ENCODE measurements around the gene PTCHD1. TPM values are rescaled to one million over a fixed set of nuclear protein-coding genes. Genes with fewer than 3 reads are reported as not detected.

Gene PTCHD1
- total and polyA plus RNA-seq, 2 of the 4 experiments (the other 2 are of a cell fraction), result not detected

DNA sequence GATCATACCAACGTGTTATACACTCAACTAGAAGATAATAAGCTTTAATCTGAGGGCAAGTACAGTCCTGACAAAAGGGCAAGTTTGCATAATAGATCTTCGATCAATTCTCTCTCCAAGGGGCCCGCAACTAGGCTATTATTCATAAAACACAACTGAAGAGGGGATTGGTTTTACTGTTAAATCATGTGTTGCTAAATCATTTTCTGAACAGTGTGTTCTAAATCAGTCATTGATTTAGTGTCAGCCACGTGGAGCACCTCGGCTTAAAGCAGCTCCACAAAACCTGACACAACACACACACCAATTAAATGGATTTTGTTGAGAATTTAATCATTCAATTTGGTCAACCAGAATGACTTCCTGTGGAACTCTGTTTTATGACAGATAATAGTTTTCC, 61.6 kb downstream of the PTCHD1 start:
- H3K4ac ChIP-seq (ENCODE audit: low read depth, low read length), result no peak overlapping the region
- H3K27ac ChIP-seq (ENCODE audit: insufficient read depth, low read length), result no peak overlapping the region
- H3K4me1 ChIP-seq (ENCODE audit: control insufficient read depth, insufficient read depth, low read length), result no peaks in the 10 kb centered on the region
- no peak overlapping the region for H4K91ac ChIP-seq (ENCODE audit: insufficient read depth, low read depth, low read length)
- H4K20me1 ChIP-seq (ENCODE audit: insufficient read depth, low read length), result no peaks in the 10 kb centered on the region
- H3K4me2 ChIP-seq (ENCODE audit: low read depth, low read length), result no peak overlapping the region
- no peaks in the 10 kb centered on the region for H3K9me1 ChIP-seq (ENCODE audit: insufficient read depth, low read length)
- H2AK9ac ChIP-seq (replicated peaks; ENCODE audit: low read depth, low read length, poor library complexity), result no peak overlapping the region
- H3K79me1 ChIP-seq (ENCODE audit: low read depth in 1 of 2, low read length in 2 of 2), result no peaks in the 10 kb centered on the region
- no peaks in the 10 kb centered on the region for H3K36me3 ChIP-seq (ENCODE audit: control insufficient read depth, insufficient read depth, low read length)
- H2AFZ ChIP-seq (replicated peaks; ENCODE audit: low read length, poor library complexity), result no peak overlapping the region
- no TSS peak for BruUV-seq (replicated peaks)
- dilution Hi-C loops (cut with HindIII; ENCODE audit: low sequenced_read_pairs, unreplicated experiment), result no loop called here
- H3K18ac ChIP-seq (ENCODE audit: low read depth, low read length), result no peak overlapping the region
- H2BK120ac ChIP-seq (ENCODE audit: low read depth, low read length), result no peak overlapping the region
- H4K5ac ChIP-seq (ENCODE audit: low read depth, low read length), result no peak overlapping the region
- intact Hi-C loops (cut with micrococcal nuclease), result no loop called here
- ATAC-seq (ENCODE audit: low read depth), result no peak
- in situ Hi-C loops (cut with MboI; ENCODE audit: low sequenced_read_pairs), result no loop called here
- DNase-seq, result no peak
- WGBS, 2 experiments (ENCODE audit: extremely low coverage in 2 of 2, insufficient read length in 1 of 2), result no CpG with 5 or more reads among the region's 5 CpGs
- ChIA-PET POLR2A (ENCODE audit: unreplicated experiment) (no interaction called here), CTCF (no interaction called here)
- no peak overlapping the region for H3K4me3 ChIP-seq (ENCODE audit: insufficient read depth, low read depth, low read length)
- no peak overlapping the region for H3K56ac ChIP-seq (ENCODE audit: extremely low read depth, insufficient read depth, low read length)
- H2BK5ac ChIP-seq (ENCODE audit: low read depth, low read length, poor library complexity, severe bottlenecking), result no peak overlapping the region
- no peak overlapping the region for H2AK5ac ChIP-seq (ENCODE audit: low read depth, low read length)
- H3K9me3 ChIP-seq (ENCODE audit: control insufficient read depth, insufficient read depth, low read length), result no peaks in the 10 kb centered on the region
- no peak overlapping the region for H3K14ac ChIP-seq (replicated peaks; ENCODE audit: low read depth, low read length)
- no peak overlapping the region for H3K9ac ChIP-seq (ENCODE audit: low read depth, low read length)
- H4K8ac ChIP-seq (ENCODE audit: low read depth in 2 of 2, low read length in 2 of 2), result no peak overlapping the region
- no peak overlapping the region for H3K23ac ChIP-seq (ENCODE audit: low read depth, low read length)
- no peaks in the 10 kb centered on the region for H3K27me3 ChIP-seq (ENCODE audit: control insufficient read depth, insufficient read depth, low read length)
- H2BK20ac ChIP-seq (ENCODE audit: low read depth, low read length), result no peak overlapping the region
- no peak overlapping the region for H2BK15ac ChIP-seq (ENCODE audit: low read depth, low read length)
- no peak for TF ChIP-seq RCOR1 (IDR thresholded peaks at IDR 0.05; ENCODE audit: insufficient replicate concordance, low read length)
- TF ChIP-seq RFX5 (IDR thresholded peaks at IDR 0.05; ENCODE audit: low read depth, low read length), result no peak
- TF ChIP-seq, protein P1, sequence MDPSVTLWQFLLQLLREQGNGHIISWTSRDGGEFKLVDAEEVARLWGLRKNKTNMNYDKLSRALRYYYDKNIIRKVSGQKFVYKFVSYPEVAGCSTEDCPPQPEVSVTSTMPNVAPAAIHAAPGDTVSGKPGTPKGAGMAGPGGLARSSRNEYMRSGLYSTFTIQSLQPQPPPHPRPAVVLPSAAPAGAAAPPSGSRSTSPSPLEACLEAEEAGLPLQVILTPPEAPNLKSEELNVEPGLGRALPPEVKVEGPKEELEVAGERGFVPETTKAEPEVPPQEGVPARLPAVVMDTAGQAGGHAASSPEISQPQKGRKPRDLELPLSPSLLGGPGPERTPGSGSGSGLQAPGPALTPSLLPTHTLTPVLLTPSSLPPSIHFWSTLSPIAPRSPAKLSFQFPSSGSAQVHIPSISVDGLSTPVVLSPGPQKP (IDR thresholded peaks at IDR 0.05; ENCODE audit: borderline replicate concordance, low read depth, low read length), result no peak
- no peak for TF ChIP-seq MXI1 (IDR thresholded peaks at IDR 0.05; ENCODE audit: borderline replicate concordance, low read depth, low read length)
- no peak for TF ChIP-seq MAZ (IDR thresholded peaks at IDR 0.05; ENCODE audit: borderline replicate concordance, low read depth, low read length)
- no peak for TF ChIP-seq MAFK (IDR thresholded peaks at IDR 0.05; ENCODE audit: low read depth, low read length)
- TF ChIP-seq NFE2L2 (IDR thresholded peaks at IDR 0.05; ENCODE audit: low read depth, low read length), result no peak
- TF ChIP-seq BHLHE40 (IDR thresholded peaks at IDR 0.05; ENCODE audit: low read depth, low read length), result no peak
- TF ChIP-seq, protein P2, sequence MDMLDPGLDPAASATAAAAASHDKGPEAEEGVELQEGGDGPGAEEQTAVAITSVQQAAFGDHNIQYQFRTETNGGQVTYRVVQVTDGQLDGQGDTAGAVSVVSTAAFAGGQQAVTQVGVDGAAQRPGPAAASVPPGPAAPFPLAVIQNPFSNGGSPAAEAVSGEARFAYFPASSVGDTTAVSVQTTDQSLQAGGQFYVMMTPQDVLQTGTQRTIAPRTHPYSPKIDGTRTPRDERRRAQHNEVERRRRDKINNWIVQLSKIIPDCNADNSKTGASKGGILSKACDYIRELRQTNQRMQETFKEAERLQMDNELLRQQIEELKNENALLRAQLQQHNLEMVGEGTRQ (IDR thresholded peaks at IDR 0.05; ENCODE audit: low read depth, low read length), result no peak
- no peak for TF ChIP-seq POLR2A (IDR thresholded peaks at IDR 0.05; ENCODE audit: low read depth, low read length)
- TF ChIP-seq CEBPB (IDR thresholded peaks at IDR 0.05; ENCODE audit: low read depth, low read length), result no peak
- no peak for TF ChIP-seq CHD1 (IDR thresholded peaks at IDR 0.05; ENCODE audit: low read depth, low read length)
- no peak for TF ChIP-seq RAD21 (IDR thresholded peaks at IDR 0.05; ENCODE audit: low read length)
- no peak for TF ChIP-seq FOS (IDR thresholded peaks at IDR 0.05; ENCODE audit: low read depth, low read length)
- no peak for TF ChIP-seq SMC3 (IDR thresholded peaks at IDR 0.05; ENCODE audit: low read depth, low read length)
- TF ChIP-seq, protein P3, sequence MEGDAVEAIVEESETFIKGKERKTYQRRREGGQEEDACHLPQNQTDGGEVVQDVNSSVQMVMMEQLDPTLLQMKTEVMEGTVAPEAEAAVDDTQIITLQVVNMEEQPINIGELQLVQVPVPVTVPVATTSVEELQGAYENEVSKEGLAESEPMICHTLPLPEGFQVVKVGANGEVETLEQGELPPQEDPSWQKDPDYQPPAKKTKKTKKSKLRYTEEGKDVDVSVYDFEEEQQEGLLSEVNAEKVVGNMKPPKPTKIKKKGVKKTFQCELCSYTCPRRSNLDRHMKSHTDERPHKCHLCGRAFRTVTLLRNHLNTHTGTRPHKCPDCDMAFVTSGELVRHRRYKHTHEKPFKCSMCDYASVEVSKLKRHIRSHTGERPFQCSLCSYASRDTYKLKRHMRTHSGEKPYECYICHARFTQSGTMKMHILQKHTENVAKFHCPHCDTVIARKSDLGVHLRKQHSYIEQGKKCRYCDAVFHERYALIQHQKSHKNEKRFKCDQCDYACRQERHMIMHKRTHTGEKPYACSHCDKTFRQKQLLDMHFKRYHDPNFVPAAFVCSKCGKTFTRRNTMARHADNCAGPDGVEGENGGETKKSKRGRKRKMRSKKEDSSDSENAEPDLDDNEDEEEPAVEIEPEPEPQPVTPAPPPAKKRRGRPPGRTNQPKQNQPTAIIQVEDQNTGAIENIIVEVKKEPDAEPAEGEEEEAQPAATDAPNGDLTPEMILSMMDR (conservative IDR thresholded peaks at IDR 0.05; ENCODE audit: low read depth, low read length), result no peak
